Ascending aorta (tissue), 2 donors: Measurements from ENCODE around the gene GPC6. TPM values are rescaled to one million over a fixed set of nuclear protein-coding genes. Genes with fewer than 3 reads are reported as not detected.

Source experiments
- DNase-seq, 2 donors: peaks; one replicate each; pipeline ENCODE4 v3.0.0-alpha.2; 2019; ENCODE audit warnings: low spot score in 2 of 2
- H3K27ac ChIP-seq, 2 donors: fragments of 200-600 bp; sonication (generic); one replicate each; pipeline ENCODE4 v1.5.1; 2016 to 2017; ENCODE audit warnings: mild to moderate bottlenecking in 1 of 2
- H3K27me3 ChIP-seq: fragments of 200-600 bp; sonication (generic); one replicate; pipeline ENCODE4 v1.5.1; 2017
- H3K36me3 ChIP-seq, 2 donors: fragments of 200-600 bp; sonication (generic); one replicate each; pipeline ENCODE4 v1.5.1; 2016
- H3K4me1 ChIP-seq, 2 donors: fragments of 200-600 bp; sonication (generic); one replicate each; pipeline ENCODE4 v1.5.1; 2016 to 2017; ENCODE audit warnings: mild to moderate bottlenecking in 1 of 2
- H3K4me3 ChIP-seq, 2 donors: fragments of 200-600 bp; sonication (generic); one replicate each; pipeline ENCODE4 v1.5.1; 2016 to 2017; ENCODE audit warnings: mild to moderate bottlenecking in 1 of 2
- H3K9me3 ChIP-seq, 2 donors: fragments of 200-600 bp; sonication (generic); one replicate each; pipeline ENCODE4 v1.5.1; 2016
- CTCF ChIP-seq, 3 experiments: fragments of 200-600 bp in 2 of 3; fragments of 450-650 bp in 1 of 3; sonication (generic) in 2 of 3; IDR thresholded peaks; one replicate each; pipeline ENCODE4 v1.5.1; 2016 to 2019; ENCODE audit warnings: antibody characterized with exemption in 3 of 3, mild to moderate bottlenecking in 1 of 3, moderate library complexity in 1 of 3
- intact Hi-C: fragments of 100-400 bp; cut with DNase I; formaldehyde crosslinking; loops from one replicate; pipeline ENCODE4 v1.15.1; 2023
- total RNA-seq: library from RNA; depleted of rRNA; stranded (reverse); fragments of >200 nt; gene quantifications from one replicate; pipeline ENCODE4 v1.1.0, GENCODE V29; 2016

GPC6 gene
- total RNA-seq, 1 donor from 2014 or later: 23.2 TPM

GRCh38 chr13:93562676-93563075 is 336.1 kb downstream of the GPC6 start:
- H3K27ac ChIP-seq: no peak overlapping the region
- intact Hi-C loops: no loop called here
- TF ChIP-seq CTCF (IDR thresholded peaks at IDR 0.05): no peak
- no peaks in the 10 kb centered on the region for H3K27me3 ChIP-seq
- H3K4me1 ChIP-seq: no peaks in the 10 kb centered on the region
- H3K36me3 ChIP-seq: no peaks in the 10 kb centered on the region
- no peaks in the 10 kb centered on the region for H3K9me3 ChIP-seq
- no peak overlapping the region for H3K4me3 ChIP-seq
- DNase-seq: no peak

- H3K4me1 ChIP-seq: no peaks in the 10 kb centered on the region
- H3K4me3 ChIP-seq: no peak overlapping the region
- intact Hi-C loops: no loop called here
- DNase-seq: no peak
- no peak for TF ChIP-seq CTCF (IDR thresholded peaks at IDR 0.05)
- no peak overlapping the region for H3K27ac ChIP-seq
- H3K9me3 ChIP-seq: no peaks in the 10 kb centered on the region
- H3K27me3 ChIP-seq: no peaks in the 10 kb centered on the region
- H3K36me3 ChIP-seq: no peaks in the 10 kb centered on the region
Measured at GRCh38 chr13:93577105-93577504, 350.5 kb downstream of the GPC6 start.

GRCh38 chr13:93589788-93590187 is 363.2 kb downstream of the GPC6 start:
- no peak for DNase-seq
- H3K9me3 ChIP-seq: no peaks in the 10 kb centered on the region
- no peak for TF ChIP-seq CTCF (IDR thresholded peaks at IDR 0.05)
- H3K4me1 ChIP-seq: no peaks in the 10 kb centered on the region
- H3K36me3 ChIP-seq: no peaks in the 10 kb centered on the region
- intact Hi-C loops: no loop called here
- no peak overlapping the region for H3K27ac ChIP-seq
- no peak overlapping the region for H3K4me3 ChIP-seq
- no peaks in the 10 kb centered on the region for H3K27me3 ChIP-seq

GRCh38 chr13:93603043-93603442 is 376.4 kb downstream of the GPC6 start:
- TF ChIP-seq CTCF (IDR thresholded peaks at IDR 0.05): no peak
- no peaks in the 10 kb centered on the region for H3K4me1 ChIP-seq
- no peak overlapping the region for H3K4me3 ChIP-seq
- H3K9me3 ChIP-seq: no peaks in the 10 kb centered on the region
- H3K27me3 ChIP-seq: no peaks in the 10 kb centered on the region
- H3K27ac ChIP-seq: no peak overlapping the region
- intact Hi-C loops: no loop called here
- H3K36me3 ChIP-seq: no peaks in the 10 kb centered on the region
- DNase-seq: peak in 1 of 2 donors; percentile 69

- intact Hi-C loops: no loop called here
- no peaks in the 10 kb centered on the region for H3K9me3 ChIP-seq
- peaks cover 0 to 2% of the 10 kb centered on the region in 2 donors for H3K4me1 ChIP-seq
- no peaks in the 10 kb centered on the region for H3K27me3 ChIP-seq
- no peak overlapping the region for H3K4me3 ChIP-seq
- H3K27ac ChIP-seq: no peak overlapping the region
- no peaks in the 10 kb centered on the region for H3K36me3 ChIP-seq
- DNase-seq: no peak
- no peak for TF ChIP-seq CTCF (IDR thresholded peaks at IDR 0.05)
Measured at GRCh38 chr13:93614776-93615175, 388.2 kb downstream of the GPC6 start.

- Histone ChIP-seq H3K9me3 (no peaks in the 10 kb centered on the region), H3K4me1 (peaks cover 0 to 4% of the 10 kb centered on the region in 2 donors), H3K4me3 (no peak overlapping the region), H3K27me3 (no peaks in the 10 kb centered on the region), H3K27ac (no peak overlapping the region), H3K36me3 (no peaks in the 10 kb centered on the region)
- no peak for DNase-seq
- TF ChIP-seq CTCF (IDR thresholded peaks at IDR 0.05): no peak
- intact Hi-C loops: no loop called here
Measured at GRCh38 chr13:93620181-93620765, 393.7 kb downstream of the GPC6 start.
